NB4 (cell line): ENCODE data around the gene SPOP.

Source experiments
- CTCF ChIP-seq: IDR thresholded peaks from one replicate; pipeline ENCODE4 v1.5.1; 2012; ENCODE audit warnings: low read depth, low read length
- MYC ChIP-seq: IDR thresholded peaks from 2 replicates; pipeline ENCODE4 v1.6.1; 2011; ENCODE audit warnings: low read depth, low read length

GRCh38 chr17:49556223-49556943, 121.5 kb downstream of the SPOP start:
- TF ChIP-seq CTCF (peak; percentile 94), MYC (peak; percentile 94)
